Glomerular visceral epithelial cell (primary cell): ENCODE data around the gene DIPK1C.

Experiments used
- DNase-seq: peaks from one replicate; pipeline ENCODE4 v3.0.0-alpha.2; 2016; ENCODE audit errors: extremely low spot score

Gene DIPK1C

DNA sequence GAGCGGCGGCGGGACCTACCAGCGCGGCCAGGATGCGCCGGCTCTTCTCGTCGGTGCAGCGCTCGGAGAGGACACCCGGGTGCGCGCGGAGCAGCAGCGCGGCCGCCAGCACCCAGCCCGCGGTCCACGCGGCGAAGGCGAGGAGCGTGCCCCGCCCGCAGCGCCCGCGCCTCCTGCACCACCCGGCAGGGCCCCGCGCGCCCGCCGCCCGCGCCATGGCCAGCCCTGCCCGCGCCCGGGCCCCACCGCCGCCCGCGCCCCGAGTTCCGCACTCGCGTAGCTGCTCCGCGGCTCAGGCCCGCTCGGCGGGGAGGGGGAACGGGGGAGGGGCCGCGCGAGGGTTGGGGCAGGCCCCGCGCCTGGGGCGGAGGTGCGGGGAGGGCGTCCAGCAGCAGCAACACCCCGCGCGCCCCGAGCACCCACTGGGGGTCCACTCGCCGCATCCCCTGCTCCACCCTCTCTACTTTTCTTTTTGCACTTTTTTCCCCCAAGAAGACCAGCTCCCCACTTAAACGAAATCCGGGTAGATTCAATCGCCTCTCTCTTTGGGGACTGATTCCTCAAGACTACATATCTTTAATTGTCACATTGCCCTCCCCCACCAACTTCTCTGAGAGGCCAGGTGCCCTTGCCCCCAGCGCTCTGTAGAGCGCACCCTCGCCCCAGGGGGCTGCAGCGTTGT, at the start of gene DIPK1C:
TSS of gene DIPK1C (minus strand) at position 266 of the 682 bp plus-strand sequence. CDS start at position 217, 49 bp downstream.
- no peak for DNase-seq

- DNase-seq, result no peak
Measured at GRCh38 chr18:74506448-74507084, 49.5 kb upstream of the DIPK1C start.

- DNase-seq, result no peak
Measured at GRCh38 chr18:74505776-74506175, 48.7 kb upstream of the DIPK1C start.

GRCh38 chr18:74503137-74503536, 46.0 kb upstream of the DIPK1C start:
- DNase-seq, result no peak

DNA sequence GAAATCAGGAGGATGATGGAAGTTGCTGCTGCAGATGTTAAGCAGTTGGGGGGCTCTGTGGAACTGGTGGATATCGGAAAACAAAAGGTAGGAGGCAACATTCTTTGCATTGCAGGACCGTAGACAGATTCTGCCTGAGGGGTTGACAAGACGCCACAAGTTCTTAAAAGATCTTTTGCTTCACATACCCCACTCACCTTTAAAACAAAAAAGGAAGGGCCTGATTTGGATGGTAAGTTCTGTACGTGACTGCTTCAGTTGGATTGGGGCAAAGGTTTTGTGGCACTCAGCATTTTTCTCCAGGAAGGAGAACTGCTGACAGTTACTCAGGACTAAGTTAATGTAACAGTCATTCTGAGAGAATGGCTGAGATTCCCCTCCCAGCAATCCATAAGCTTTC, 44.3 kb upstream of the DIPK1C start:
- no peak for DNase-seq

GRCh38 chr18:74500774-74501173, 43.7 kb upstream of the DIPK1C start:
- peak; percentile 35 for DNase-seq

GRCh38 chr18:74500372-74500771, 43.3 kb upstream of the DIPK1C start:
- no peak for DNase-seq

DNA sequence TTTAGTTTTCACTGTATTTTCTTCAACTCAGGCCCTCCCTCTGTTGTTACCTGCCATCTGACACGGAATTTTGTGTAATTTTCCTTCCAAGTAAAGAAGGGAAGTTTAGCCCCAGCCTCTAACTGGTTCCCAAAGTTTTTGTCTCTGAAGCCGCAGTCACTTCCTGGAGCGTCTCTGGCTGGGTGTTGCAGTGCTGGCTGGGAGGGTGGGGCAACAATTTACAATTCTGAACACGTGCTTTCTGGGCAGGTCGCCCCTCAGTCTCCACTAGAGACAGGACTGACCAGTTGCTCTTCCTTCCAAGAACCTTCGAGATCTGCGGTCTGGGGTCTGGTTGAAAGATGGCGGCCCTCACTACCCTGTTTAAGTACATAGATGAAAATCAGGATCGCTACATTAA, 42.5 kb upstream of the DIPK1C start:
- peak; percentile 79 for DNase-seq

DNA sequence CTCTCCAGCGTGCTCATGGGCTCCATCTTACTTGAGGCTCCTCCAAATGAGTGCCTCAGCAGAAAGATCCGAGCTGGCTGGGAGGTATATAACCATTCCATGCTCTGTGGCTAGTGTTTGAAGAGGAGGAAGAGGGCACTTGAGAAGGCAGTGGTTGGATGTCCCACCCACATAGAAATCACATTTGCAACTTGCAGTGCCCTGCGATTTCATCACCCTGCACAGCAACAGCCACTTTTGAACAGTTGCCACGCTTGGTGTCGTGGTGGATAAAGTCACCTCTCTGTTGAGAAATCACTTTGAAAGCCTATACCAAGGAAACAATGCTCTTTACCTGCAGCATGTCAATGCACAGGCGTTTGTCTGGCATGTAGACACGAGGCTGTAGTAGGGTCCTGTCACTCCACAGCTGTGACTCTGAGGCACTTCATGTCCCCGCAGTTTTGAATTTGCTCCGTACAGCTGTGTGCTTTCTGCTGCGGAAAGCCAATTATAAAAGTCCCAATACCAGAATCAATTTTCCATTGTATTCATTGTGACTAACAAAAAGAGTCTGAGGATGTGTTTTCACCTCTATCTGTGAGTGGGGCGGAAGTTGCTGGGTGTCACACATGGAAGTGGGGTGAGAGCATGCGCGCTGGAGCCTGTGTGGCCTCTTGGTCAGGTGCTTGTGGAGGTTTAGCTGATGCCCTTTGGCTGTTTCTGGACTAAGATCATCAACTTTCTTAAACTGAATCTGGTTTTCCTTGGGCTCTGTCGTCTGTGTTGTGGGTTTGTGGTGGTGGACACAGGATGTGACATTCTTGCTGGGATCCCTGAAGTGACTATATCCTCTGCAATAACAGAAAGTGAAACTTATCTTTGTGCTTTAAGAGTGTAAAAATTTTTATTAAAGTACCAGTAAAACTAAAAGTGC, 41.9 kb upstream of the DIPK1C start:
- peak; percentile 75 for DNase-seq

DNA sequence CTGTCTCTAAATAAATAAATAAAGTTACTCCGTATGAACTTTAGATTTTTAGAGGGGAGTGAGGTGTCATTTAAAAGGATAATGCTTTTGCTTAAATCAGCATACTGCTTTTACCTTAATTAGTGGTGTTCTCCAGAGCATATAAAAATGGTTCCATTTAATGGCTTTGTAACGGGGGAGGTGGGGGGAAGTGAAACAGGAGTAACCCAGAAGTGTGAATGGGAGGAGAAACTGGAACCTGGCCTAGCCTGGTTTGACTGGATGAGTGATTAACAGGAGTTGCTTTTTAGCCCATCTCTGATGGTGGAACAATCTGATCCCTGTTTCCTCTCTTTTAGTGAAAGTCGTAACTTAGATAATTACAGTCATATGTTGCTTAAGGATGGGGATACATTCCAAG, 40.7 kb upstream of the DIPK1C start:
- no peak for DNase-seq

DNA sequence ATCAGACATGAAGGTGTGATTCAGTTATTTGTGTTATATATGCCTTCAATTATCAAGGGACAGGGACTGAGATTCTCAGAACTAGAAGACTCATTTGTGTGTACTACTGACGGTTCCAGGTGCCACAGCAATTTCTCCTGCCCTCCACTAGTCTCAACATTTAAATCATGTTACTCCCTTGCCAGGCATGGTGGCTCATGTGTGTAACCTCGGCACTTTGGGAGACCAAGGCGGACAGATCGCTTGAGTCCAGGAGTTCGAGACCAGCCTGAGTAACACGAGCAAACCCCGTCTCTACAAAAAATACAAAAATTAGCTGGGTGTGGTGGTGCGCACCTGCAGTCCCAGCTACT, 40.2 kb upstream of the DIPK1C start:
- DNase-seq, result no peak

DNA sequence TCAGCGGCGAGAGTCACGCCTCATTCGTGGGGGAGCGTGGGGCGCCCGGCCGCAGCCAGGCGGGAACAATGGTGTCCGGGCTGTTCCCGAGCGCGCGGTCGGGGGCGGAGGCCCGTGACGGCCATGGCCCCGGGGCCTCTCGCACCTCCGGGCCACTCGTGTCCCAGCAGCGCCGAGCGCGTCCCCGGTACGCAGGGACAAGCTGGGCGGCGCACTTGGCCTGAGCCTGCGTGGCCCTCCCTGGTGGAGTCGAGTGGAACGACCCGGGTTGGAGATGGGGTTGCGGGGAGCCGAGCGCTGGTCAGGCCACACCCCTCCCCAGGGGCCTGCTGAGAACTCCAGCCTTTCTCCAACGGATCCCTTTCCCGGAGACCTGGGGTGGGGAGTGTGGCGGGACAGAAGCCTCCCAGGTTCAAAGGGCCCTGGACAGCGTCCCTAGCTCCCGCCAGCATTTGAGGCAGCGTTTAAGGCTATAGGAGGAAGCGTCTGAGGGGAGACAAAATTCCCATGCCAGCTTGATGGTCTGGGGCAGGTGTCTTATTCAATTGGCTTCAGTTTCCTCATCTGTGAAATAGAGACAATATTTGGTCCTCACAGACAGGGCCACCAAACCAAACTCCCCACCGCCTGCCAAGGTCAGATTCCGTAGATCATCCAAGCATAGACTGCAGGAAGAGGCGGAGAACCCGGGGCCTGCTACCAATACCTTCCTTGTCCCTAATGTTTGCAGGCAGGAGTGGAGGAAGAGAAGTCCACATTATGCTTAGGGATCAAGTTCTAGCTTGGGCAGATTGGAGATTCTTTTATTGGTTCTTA, 39.6 kb upstream of the DIPK1C start:
- peak; percentile 60 for DNase-seq

GRCh38 chr18:74495581-74496507, 38.7 kb upstream of the DIPK1C start, which contains the start of gene CNDP2:
CNDP2 (plus strand) TSS chr18:74496363; CDS start chr18:74499974, 3,611 bp downstream.
- DNase-seq, result peak; percentile 99

- DNase-seq, result no peak
Measured at GRCh38 chr18:74494514-74494913, 37.4 kb upstream of the DIPK1C start.

- peak; percentile 71 for DNase-seq
Measured at GRCh38 chr18:74493689-74494088, 36.6 kb upstream of the DIPK1C start.

DNA sequence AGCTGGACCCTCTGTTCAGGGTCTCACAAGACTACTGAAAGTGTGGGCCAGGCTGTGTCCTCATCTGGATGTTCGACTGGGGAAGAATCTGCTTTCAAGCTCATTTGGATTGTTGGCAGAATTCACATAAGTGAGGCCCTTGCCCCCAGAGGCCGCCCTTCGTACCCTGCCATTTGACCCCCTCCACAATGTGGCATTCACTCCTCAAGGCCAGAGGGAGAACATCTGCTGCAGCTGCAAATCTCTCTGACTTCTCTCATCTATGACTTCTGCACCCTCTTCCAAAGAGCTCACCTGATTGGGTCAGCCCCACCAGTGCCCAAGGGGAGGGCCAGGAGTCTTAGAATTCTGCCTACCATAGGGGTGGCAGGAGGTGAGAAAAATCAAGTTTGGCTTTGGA, 35.2 kb upstream of the DIPK1C start:
- DNase-seq, result no peak

DNA sequence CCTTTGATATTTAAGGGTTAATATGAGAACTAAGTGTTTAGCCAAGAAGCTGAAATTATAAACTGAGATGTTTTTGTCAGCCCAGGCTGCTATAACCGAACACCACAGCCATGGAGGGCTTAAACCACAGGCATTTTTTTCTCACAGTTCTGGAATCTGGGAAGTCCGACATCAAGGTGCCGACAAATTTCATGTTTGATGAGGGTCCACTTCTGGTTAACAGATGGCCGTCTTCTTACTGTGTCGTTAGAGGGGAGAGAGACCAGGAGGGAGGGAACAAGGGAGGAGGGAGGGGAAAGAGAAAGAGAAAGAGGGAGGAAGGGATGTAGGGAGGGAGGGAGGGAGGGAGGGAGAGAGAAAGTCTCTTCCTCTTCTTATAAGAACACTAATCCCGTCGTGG, 32.6 kb upstream of the DIPK1C start:
- DNase-seq, result peak; percentile 86

- DNase-seq, result no peak
Measured at GRCh38 chr18:74488864-74489263, 31.8 kb upstream of the DIPK1C start.

DNA sequence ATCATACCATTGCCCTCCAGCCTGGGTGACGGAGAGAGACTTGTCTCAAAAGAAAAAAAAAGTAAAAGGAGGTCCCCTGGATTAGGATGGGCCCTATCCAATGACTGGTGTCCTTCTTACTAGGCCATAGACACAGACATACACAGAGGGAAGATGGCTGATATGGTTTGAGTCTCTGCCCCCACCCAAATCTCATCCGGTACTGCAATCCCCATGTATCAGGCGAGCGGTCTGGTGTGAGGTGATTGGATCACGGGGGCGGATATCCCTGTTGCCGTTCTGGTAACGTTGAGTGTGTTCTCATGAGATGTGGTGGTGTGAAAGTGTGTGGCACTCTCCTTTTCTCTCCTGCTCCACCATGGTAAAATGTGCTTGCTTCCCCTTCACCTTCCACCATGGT, 31.2 kb upstream of the DIPK1C start:
- DNase-seq, result no peak

DNA sequence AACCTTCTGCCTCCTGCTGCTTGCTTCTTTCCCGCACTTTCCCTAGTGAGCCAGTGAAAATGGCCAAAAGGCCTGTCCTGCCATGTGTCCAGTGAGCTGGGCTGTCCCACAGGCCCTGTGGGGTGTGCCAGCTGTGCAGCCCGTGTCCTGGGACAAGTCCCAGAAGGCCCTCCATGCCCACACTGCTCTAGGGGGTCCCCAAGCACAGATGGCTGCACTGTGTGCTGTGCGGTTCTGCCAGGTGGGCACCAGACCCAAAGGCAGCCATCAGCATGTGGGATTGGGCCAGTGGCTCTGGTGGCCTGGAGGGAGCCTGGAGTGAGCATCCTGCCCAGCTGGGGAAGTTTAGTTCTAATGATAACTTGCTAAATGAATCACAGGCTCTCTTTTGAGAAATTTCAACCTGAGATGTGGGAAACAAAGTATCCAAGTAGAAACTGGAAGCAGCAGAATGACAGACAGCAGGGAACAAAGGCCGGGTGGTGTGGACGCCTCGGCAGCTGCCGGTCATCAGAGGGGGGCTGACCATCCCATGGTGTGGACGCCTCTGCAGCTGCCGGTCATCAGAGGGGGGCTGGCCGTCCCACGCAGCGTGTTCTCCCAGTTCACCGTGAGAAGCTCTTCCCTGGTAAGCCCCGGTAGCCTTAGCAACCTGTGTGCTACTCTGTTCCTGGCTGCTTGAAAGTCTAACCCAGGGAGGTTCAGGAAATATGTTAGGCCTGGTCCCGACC, 29.2 kb upstream of the DIPK1C start:
- DNase-seq, result no peak
